ENCODE measurements around the gene NPTN. TPM values are rescaled to one million over a fixed set of nuclear protein-coding genes. Genes with fewer than 3 reads are reported as not detected.
"Not testable (repeated sequence)": the region's sequence is repeated elsewhere in the genome, so short reads cannot be mapped to it uniquely, and the experiment has no call there.

The NPTN gene
- total RNA-seq, 2 experiments from 2014 or later, result 41.4 to 50.6 TPM

DNA sequence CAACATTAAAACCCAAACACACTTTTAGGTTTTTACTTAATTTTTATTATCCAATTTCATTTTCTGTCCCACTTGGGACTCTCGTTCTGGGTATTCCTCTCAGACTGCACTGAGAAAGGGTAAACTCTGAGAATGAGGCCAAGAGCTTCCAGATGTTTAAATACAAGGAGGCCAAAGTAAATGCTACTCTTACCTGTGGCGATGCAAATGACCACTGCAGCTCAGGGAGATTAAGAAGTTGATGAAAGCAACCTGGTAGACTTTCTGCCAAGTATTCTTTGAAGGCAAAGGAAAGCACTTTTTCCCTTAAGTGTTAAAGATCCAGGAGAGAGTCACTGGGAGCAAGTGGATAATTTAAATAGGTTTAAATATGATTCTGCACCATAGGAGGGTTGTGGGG is 39.1 kb downstream of the NPTN start:
- peaks cover 4% of the 10 kb centered on the region for H3K36me3 Mint-ChIP-seq (ENCODE audit: low read depth)
- no peak overlapping the region for H3K27ac Mint-ChIP-seq
- ChIA-PET POLR2A (no interaction called here), CTCF (interaction anchor here (0.7 kb wide), 1 partner anchor 18 kb away, joined by 3 read pairs; no protein-coding TSS in a partner anchor)
- no peak for DNase-seq
- peaks cover 5% of the 10 kb centered on the region for H3K4me1 Mint-ChIP-seq
- H3K27me3 Mint-ChIP-seq, result no peaks in the 10 kb centered on the region
- H3K4me3 Mint-ChIP-seq, result no peak overlapping the region
- no peaks in the 10 kb centered on the region for H3K9me3 Mint-ChIP-seq

DNA sequence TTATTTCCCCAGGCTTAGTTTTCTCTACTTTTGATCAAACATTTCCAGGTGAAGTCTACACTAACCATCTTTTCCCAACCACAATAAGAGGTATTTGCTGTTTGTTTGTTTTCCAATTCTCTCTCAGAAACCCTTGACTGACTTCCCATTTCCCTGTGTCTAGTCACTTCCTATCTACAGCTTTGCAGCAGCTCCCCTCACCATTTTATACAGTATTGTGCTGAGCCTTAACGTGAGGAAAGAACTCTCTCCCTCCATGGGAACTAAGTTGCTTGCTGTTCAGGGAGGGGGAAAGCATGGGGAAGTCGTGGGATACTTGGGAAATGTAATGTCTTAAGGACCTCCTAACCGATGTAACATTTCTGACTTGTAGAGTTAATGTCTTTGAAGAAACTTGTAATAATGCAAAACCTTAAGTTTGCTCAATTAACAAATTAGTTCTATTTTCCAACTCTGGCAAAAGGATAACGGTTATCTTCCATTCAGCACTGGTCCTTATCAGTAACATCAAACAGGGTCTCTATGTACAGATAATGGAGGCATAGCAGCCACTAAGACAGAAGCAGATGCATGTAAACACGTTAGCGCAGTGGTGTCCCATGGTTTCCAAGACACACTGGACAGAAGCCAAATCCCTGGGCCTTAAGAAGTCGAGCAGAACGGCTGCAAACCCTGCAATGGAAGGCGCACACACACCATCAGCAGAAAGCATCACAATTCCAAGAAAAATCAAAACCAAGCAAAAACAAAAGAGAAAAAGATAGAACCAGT is 39.7 kb downstream of the NPTN start:
- Mint-ChIP-seq H3K27ac (peak overlapping the region; percentile 17), H3K27me3 (no peaks in the 10 kb centered on the region), H3K36me3 (ENCODE audit: low read depth) (peaks cover 7% of the 10 kb centered on the region), H3K4me3 (no peak overlapping the region), H3K9me3 (no peaks in the 10 kb centered on the region), H3K4me1 (peaks cover 5% of the 10 kb centered on the region)
- no peak for DNase-seq
- CTCF ChIA-PET, result no interaction called here
- POLR2A ChIA-PET, result no interaction called here

DNA sequence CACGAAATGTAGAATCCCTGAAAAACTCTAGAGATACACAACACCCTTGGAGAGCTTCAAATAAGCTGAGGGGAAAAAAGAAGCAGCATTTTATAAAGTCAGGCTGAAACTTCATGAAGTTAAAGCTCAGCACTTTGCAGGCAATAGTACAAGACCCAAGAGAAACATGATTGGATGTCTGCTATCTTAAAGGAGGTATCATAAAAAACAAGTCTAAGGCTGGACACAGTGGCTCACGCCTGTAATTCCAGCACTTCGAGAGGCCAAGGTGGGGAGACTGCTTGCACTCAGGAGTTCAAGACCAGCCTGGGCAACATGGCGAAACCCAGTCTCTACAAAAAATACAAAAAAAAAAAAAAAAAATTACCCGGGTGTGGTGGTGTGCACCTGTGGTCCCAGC is 42.9 kb downstream of the NPTN start:
- H3K4me1 Mint-ChIP-seq, result peaks cover 23% of the 10 kb centered on the region
- DNase-seq, result no peak
- peaks cover 24% of the 10 kb centered on the region for H3K36me3 Mint-ChIP-seq (ENCODE audit: low read depth)
- CTCF ChIA-PET, result interaction anchor here (1.4 kb wide), 1 partner anchor 47 kb away, joined by 6 read pairs; no protein-coding TSS in a partner anchor
- POLR2A ChIA-PET, result no interaction called here
- no peaks in the 10 kb centered on the region for H3K27me3 Mint-ChIP-seq
- no peak overlapping the region for H3K27ac Mint-ChIP-seq
- no peak overlapping the region for H3K4me3 Mint-ChIP-seq
- H3K9me3 Mint-ChIP-seq, result no peaks in the 10 kb centered on the region

DNA sequence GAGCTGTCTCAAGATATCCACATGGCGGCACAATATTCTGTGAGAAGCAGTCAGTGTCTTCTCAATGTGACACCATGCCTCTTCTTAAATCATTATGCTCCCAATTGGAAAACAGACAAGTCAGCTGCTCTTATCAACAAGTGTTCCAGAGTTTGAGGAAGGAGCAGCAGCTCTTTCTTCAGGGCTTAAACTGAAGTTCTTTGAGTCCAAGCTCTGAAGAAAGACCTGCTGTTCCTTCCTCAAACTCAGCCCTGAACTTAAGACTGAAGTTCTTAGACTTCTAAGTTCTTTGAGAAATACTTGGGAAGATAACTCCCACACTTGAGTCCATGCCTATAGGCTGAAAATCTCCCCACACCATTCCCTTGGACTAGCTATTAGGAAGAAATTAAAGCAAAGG is 43.4 kb downstream of the NPTN start:
- Mint-ChIP-seq H3K9me3 (no peaks in the 10 kb centered on the region), H3K36me3 (ENCODE audit: low read depth) (peaks cover 24% of the 10 kb centered on the region), H3K4me1 (peaks cover 28% of the 10 kb centered on the region), H3K27ac (no peak overlapping the region), H3K4me3 (no peak overlapping the region), H3K27me3 (no peaks in the 10 kb centered on the region)
- CTCF ChIA-PET, result interaction anchor here (1.4 kb wide), 1 partner anchor 47 kb away, joined by 6 read pairs; no protein-coding TSS in a partner anchor
- POLR2A ChIA-PET, result interaction anchor here (0.6 kb wide), 1 partner anchor 12 kb away, joined by 3 read pairs; no protein-coding TSS in a partner anchor
- DNase-seq, result no peak

DNA sequence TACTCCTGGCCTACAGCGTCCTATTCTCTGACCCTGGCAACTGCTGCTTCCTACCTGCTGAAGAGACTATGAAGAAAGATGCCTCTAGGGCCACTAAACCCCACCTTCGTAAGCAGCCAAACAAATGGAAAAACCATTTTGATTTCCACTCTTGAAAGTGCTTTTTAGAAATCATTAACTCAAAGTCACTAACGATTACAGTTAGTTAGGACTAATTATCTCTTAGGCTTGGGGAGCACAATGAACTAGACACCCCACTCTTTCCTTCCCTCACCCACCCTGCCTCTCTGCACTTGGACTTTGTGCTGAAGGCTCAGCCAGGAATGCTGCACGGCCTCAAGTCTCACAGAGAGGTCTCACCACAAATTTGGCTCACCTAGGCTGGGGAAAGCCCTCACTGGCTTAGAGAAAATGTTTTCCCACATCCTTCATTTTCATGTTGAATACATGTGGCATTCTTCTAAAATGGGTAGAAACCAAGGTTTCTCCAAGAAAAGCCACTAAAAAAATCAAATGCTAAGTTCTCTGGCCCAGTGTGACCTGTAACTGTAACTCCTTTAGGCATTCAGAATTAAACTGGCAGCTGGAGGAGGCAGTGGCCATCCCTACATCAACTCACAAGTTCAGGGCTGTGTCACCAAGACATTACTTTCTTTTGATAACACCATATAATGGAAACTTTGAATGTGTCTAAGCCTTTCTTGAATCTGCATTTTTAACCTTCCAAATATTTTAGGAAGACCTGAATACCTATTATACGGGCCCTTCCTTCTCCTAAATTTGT is 47.1 kb downstream of the NPTN start:
- Mint-ChIP-seq H3K36me3 (ENCODE audit: low read depth) (peaks cover 27% of the 10 kb centered on the region), H3K4me3 (no peak overlapping the region), H3K4me1 (peaks cover 38% of the 10 kb centered on the region), H3K27me3 (no peaks in the 10 kb centered on the region), H3K9me3 (no peaks in the 10 kb centered on the region), H3K27ac (peak overlapping the region; percentile 32)
- ChIA-PET CTCF (interaction anchor here (1.4 kb wide), 1 partner anchor 50 kb away, joined by 4 read pairs; no protein-coding TSS in a partner anchor), POLR2A (no interaction called here)
- no peak for DNase-seq

DNA sequence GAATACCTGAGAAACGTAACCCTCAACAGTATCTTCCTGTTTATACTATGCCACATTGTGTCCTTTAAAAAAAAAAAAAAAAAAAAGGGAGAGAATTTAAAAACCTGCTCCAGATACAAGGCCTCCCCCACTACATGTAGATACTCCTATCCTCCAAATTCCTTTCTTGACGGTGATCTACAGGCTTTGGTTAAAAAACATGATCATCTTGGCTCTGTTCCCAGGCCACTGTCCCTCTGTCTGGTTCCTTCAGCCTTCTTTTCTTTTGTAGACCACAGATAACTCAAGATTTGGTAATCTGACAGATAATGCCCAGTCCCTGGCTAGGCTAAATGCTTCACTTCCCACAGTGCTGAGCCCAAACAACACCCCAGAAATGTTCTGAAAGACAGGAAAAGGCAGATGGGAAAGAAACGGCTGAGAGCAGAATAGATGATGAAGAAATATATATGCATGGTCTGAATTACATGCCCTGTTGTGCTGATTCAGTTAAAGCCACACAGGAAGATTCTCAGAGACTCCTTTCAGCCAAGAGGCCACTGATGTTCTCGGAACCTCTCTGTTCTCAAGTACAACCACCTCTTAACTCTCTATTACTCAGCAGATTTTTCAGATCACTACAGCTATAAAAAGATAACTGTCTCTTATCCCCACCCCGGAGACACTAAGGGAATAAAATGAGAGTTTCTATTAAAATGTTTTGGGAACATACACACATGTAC is 48.3 kb downstream of the NPTN start:
- no peak overlapping the region for H3K27ac Mint-ChIP-seq
- POLR2A ChIA-PET, result no interaction called here
- no peaks in the 10 kb centered on the region for H3K9me3 Mint-ChIP-seq
- peaks cover 38% of the 10 kb centered on the region for H3K4me1 Mint-ChIP-seq
- no peaks in the 10 kb centered on the region for H3K27me3 Mint-ChIP-seq
- peaks cover 27% of the 10 kb centered on the region for H3K36me3 Mint-ChIP-seq (ENCODE audit: low read depth)
- no peak overlapping the region for H3K4me3 Mint-ChIP-seq
- no peak for DNase-seq
- CTCF ChIA-PET, result interaction anchor here (1.4 kb wide), 1 partner anchor 21 kb away, joined by 3 read pairs; no protein-coding TSS in a partner anchor

DNA sequence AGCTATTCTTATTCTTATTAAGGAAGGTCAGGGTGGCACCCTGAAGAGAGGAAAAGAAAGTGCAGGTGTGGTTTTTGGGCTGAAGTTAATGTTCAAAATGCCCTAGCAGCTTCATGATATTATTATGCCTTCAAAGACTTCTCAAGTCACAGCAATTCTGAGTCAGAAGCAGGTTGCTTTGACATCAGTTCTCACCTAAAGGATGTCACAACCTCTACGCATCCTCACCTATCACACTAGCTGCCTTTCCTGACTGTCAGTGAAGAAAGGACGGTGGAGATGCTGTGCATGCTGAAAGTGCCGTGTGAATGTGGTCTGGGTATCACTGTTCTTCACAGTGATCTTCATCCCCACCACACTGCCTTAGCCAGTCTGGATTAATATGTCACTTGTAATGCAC is 49.6 kb downstream of the NPTN start:
- CTCF ChIA-PET, result interaction anchor here (1.0 kb wide), 1 partner anchor 50 kb away, joined by 3 read pairs; the partner anchor contains the start of gene NPTN
- POLR2A ChIA-PET, result no interaction called here
- H3K4me3 Mint-ChIP-seq, result no peak overlapping the region

DNA sequence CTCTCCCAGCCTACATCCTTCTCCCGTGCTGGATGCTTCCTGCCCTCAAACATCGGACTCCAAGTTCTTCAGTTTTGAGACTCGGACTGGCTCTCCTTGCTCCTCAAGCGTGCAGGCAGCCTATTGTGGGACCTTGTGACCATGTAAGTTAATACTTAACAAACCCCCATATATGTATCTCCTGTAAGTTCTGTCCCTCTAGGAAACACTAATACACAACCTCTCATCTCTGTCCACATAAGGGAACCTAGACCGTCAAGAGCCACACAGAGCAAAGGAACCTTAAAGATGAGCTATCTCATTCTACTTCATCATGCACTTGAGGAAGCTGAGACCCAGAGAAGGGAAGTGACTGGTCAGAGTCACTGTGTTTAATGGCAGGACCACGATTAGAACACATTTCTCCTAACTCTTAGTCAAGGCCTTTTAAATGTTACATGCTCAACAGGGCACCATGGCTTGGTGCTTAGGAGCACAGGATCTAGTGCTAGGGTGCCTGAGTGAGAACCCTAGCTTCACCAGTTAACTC is 50.3 kb downstream of the NPTN start:
- H3K4me3 Mint-ChIP-seq, result no peak overlapping the region
- peaks cover 38% of the 10 kb centered on the region for H3K4me1 Mint-ChIP-seq
- H3K27me3 Mint-ChIP-seq, result no peaks in the 10 kb centered on the region
- CTCF ChIA-PET, result interaction anchor here (1.0 kb wide), 1 partner anchor 51 kb away, joined by 3 read pairs; the partner anchor contains the start of gene NPTN
- H3K9me3 Mint-ChIP-seq, result no peaks in the 10 kb centered on the region
- POLR2A ChIA-PET, result no interaction called here
- peaks cover 24% of the 10 kb centered on the region for H3K36me3 Mint-ChIP-seq (ENCODE audit: low read depth)
- H3K27ac Mint-ChIP-seq, result no peak overlapping the region
- no peak for DNase-seq

More for the DNA sequence above, 49.6 kb downstream of the NPTN start:
- no peaks in the 10 kb centered on the region for H3K27me3 Mint-ChIP-seq
- peaks cover 38% of the 10 kb centered on the region for H3K4me1 Mint-ChIP-seq
- no peak for DNase-seq
- no peak overlapping the region for H3K27ac Mint-ChIP-seq
- peaks cover 26% of the 10 kb centered on the region for H3K36me3 Mint-ChIP-seq (ENCODE audit: low read depth)
- H3K9me3 Mint-ChIP-seq, result no peaks in the 10 kb centered on the region

DNA sequence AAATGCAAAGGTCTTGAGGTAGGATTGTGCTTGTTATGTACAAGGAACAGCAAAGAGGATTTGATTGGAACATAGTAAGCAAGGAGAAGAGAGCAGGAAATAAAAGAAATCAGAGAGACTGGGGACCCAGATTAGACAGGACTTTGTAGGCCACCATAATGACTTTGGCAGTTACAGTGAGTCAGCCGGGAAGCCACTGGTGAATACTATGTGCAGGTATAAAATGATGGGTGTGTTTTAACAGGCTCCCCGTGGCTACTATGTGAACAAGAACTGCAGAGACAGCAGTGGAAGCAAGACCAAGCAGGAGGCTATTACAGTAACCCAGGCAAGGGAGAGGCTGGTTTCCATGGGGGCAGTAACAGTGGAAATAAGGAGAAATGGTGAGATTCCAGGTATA is 55.2 kb downstream of the NPTN start:
- peaks cover 8% of the 10 kb centered on the region for H3K4me1 Mint-ChIP-seq
- no peaks in the 10 kb centered on the region for H3K9me3 Mint-ChIP-seq
- H3K36me3 Mint-ChIP-seq (ENCODE audit: low read depth), result peaks cover 18% of the 10 kb centered on the region
- H3K27ac Mint-ChIP-seq, result no peak overlapping the region
- H3K27me3 Mint-ChIP-seq, result no peaks in the 10 kb centered on the region
- POLR2A ChIA-PET, result no interaction called here
- CTCF ChIA-PET, result interaction anchor here (0.6 to 1.1 kb wide), 2 partner anchors 58 to 1851 kb away, joined by 3 read pairs; no protein-coding TSS in a partner anchor
- H3K4me3 Mint-ChIP-seq, result no peak overlapping the region
- no peak for DNase-seq

DNA sequence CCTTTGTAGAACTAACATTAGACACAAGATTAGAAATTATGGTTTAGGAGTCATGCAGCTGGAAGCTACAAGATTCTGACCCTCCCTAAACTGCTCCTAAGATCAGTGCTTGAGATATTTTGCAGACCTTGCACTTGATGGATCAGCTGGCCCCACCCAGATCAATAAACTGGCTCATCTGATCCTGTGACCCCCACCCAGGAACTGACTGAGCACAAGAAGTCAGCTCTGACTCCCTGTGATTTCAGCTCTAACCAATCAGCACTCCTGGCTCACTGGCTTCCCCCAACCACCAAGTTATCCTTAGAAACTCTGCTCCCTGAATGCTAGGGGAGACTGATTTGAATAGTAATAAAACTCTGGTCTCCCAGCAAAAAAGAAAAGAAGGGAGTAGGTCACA is 55.6 kb downstream of the NPTN start:
- not testable (repeated sequence) for DNase-seq, H3K27ac Mint-ChIP-seq, H3K27me3 Mint-ChIP-seq, H3K4me1 Mint-ChIP-seq, H3K4me3 Mint-ChIP-seq, H3K9me3 Mint-ChIP-seq
- H3K36me3 Mint-ChIP-seq (ENCODE audit: low read depth), result peaks cover 17% of the 10 kb centered on the region
- ChIA-PET CTCF (interaction anchor here (1.1 kb wide), 1 partner anchor 58 kb away, joined by 3 read pairs; no protein-coding TSS in a partner anchor), POLR2A (interaction anchor here (0.7 kb wide), 1 partner anchor 12 kb away, joined by 3 read pairs; no protein-coding TSS in a partner anchor)

DNA sequence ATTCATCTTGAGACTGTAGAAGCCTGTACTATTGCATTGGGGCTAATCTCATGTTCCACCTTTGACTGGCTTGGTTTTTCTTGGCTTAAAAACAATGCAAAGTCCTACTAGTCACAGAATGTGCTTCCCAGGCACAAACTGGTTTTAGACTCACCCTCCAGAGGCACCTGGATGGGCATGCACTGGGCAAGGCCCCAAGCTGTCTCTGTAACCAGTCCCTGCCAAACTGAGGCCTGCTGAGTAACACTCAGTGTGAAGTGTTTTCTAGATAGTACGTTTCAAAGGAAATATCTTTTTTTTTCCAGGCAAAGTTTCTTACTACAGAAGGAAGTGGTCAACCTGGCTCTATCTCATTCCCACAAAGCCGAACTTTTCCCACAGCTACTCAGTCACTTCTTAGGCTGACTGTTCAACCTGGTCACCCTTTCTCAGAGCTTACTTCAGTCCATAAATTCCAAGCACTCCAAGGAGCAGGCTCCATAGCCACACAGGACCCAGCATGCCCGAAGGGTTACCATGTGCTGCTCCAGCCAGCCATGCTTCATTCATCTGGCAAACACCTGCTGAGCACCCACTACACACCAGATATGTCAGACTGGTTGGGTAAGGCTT is 57.4 kb downstream of the NPTN start:
- DNase-seq, result no peak
- H3K27ac Mint-ChIP-seq, result no peak overlapping the region
- H3K4me1 Mint-ChIP-seq, result peaks cover 17% of the 10 kb centered on the region
- H3K9me3 Mint-ChIP-seq, result no peaks in the 10 kb centered on the region
- POLR2A ChIA-PET, result no interaction called here
- peaks cover 26% of the 10 kb centered on the region for H3K36me3 Mint-ChIP-seq (ENCODE audit: low read depth)
- CTCF ChIA-PET, result no interaction called here
- no peaks in the 10 kb centered on the region for H3K27me3 Mint-ChIP-seq
- H3K4me3 Mint-ChIP-seq, result no peak overlapping the region

DNA sequence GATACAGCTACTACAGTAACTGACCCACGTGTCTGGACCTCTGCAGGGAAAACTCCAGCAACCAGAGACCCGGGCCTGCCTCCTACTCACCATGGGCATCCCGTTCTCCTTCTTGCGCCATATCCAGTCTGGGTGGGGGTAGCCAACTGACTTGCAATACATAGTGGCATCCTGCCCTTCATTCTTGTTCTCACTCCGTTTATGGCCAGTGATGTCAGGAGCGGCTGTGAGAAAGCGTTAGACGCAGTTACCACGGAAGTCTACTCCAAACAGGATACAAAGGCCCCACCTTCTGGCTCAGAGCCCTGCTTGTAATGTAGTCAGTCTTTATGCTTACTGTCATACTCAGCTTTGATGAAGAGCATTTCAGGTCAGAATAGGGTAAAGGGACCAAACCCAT is 59.6 kb downstream of the NPTN start:
- Mint-ChIP-seq H3K27ac (no peak overlapping the region), H3K4me3 (no peak overlapping the region), H3K36me3 (ENCODE audit: low read depth) (peaks cover 36% of the 10 kb centered on the region), H3K4me1 (peaks cover 24% of the 10 kb centered on the region), H3K9me3 (no peaks in the 10 kb centered on the region), H3K27me3 (no peaks in the 10 kb centered on the region)
- DNase-seq, result no peak
- ChIA-PET CTCF (no interaction called here), POLR2A (no interaction called here)
